NCI-H2107 (cell line): ENCODE results near the gene TMEM192.
"Not testable (repeated sequence)": the region's sequence is repeated elsewhere in the genome, so short reads cannot be mapped to it uniquely, and the experiment has no call there.

ENCODE experiments used
- DNase-seq: peaks from one replicate; lab custom pipeline; 2025; lab: John Stamatoyannopoulos, UW

The TMEM192 gene

GRCh38 chr4:165112368-165113121, at the start of gene TMEM192:
TMEM192 (minus strand) TSS chr4:165112860; CDS start chr4:165112773, 87 bp downstream.
- peak; percentile 12 for DNase-seq

- DNase-seq, result no peak
These were observed 46.1 kb upstream of the TMEM192 start for GRCh38 chr4:165158762-165159161.

- DNase-seq, result no peak
These were observed 44.2 kb upstream of the TMEM192 start for GRCh38 chr4:165156906-165157305.

GRCh38 chr4:165154482-165154881, 41.8 kb upstream of the TMEM192 start:
- no peak for DNase-seq

GRCh38 chr4:165152527-165152926, 39.9 kb upstream of the TMEM192 start:
- DNase-seq, result no peak

- no peak for DNase-seq
These were observed 39.1 kb upstream of the TMEM192 start for GRCh38 chr4:165151734-165152133.

GRCh38 chr4:165150545-165150944, 37.9 kb upstream of the TMEM192 start:
- DNase-seq, result no peak

GRCh38 chr4:165138843-165139242, 26.2 kb upstream of the TMEM192 start:
- DNase-seq, result no peak

- DNase-seq, result no peak
These were observed 24.5 kb upstream of the TMEM192 start for GRCh38 chr4:165137205-165137604.

- no peak for DNase-seq
These were observed 23.9 kb upstream of the TMEM192 start for GRCh38 chr4:165136529-165136928.

- DNase-seq, result no peak
These were observed 20.5 kb upstream of the TMEM192 start for GRCh38 chr4:165133150-165133549.

GRCh38 chr4:165131247-165131832, 18.7 kb upstream of the TMEM192 start:
- DNase-seq, result peak; percentile 31

- no peak for DNase-seq
These were observed 17.3 kb upstream of the TMEM192 start for GRCh38 chr4:165129924-165130323.

GRCh38 chr4:165125869-165126499, 13.3 kb upstream of the TMEM192 start:
- DNase-seq, result not testable (repeated sequence)

GRCh38 chr4:165124488-165124887, 11.8 kb upstream of the TMEM192 start:
- no peak for DNase-seq

GRCh38 chr4:165118256-165118909, 5.7 kb upstream of the TMEM192 start:
- no peak for DNase-seq

GRCh38 chr4:165115301-165115700, 2.6 kb upstream of the TMEM192 start:
- no peak for DNase-seq

- DNase-seq, result no peak
These were observed 723 bp downstream of the TMEM192 start for GRCh38 chr4:165111906-165112367.

GRCh38 chr4:165106518-165106917, 6.1 kb downstream of the TMEM192 start:
- no peak for DNase-seq

- no peak for DNase-seq
These were observed 11.0 kb downstream of the TMEM192 start for GRCh38 chr4:165101641-165102040.

GRCh38 chr4:165096776-165097175, 15.9 kb downstream of the TMEM192 start:
- no peak for DNase-seq

GRCh38 chr4:165095291-165095690, 17.4 kb downstream of the TMEM192 start:
- DNase-seq, result no peak

- no peak for DNase-seq
These were observed 17.8 kb downstream of the TMEM192 start for GRCh38 chr4:165094873-165095272.
